Adrenal gland (tissue), 5 donors: ENCODE results near the gene LMAN1.

Source experiments
- POLR2A ChIP-seq, 2 donors: fragments of 450-650 bp; IDR thresholded peaks; one replicate each; pipeline ENCODE4 v1.6.1; 2017; ENCODE audit warnings: antibody characterized with exemption in 2 of 2, mild to moderate bottlenecking in 2 of 2, moderate library complexity in 1 of 2
- TF ChIP-seq, protein P1 (sequence below), 6 experiments: fragments of 450-650 bp in 4 of 6; fragments of 200-600 bp in 2 of 6; sonication (generic) in 1 of 6; IDR thresholded peaks; 1 replicate in 5 of 6; 2 replicates in 1 of 6; pipeline versions ENCODE4 v1.5.1 to v1.8.0; 2016 to 2021; ENCODE audit warnings: antibody characterized with exemption in 6 of 6, mild to moderate bottlenecking in 2 of 6, moderate library complexity in 1 of 6
- donor health status: DM: no; HTN: no; CAD: no.

- TF ChIP-seq, protein P1, sequence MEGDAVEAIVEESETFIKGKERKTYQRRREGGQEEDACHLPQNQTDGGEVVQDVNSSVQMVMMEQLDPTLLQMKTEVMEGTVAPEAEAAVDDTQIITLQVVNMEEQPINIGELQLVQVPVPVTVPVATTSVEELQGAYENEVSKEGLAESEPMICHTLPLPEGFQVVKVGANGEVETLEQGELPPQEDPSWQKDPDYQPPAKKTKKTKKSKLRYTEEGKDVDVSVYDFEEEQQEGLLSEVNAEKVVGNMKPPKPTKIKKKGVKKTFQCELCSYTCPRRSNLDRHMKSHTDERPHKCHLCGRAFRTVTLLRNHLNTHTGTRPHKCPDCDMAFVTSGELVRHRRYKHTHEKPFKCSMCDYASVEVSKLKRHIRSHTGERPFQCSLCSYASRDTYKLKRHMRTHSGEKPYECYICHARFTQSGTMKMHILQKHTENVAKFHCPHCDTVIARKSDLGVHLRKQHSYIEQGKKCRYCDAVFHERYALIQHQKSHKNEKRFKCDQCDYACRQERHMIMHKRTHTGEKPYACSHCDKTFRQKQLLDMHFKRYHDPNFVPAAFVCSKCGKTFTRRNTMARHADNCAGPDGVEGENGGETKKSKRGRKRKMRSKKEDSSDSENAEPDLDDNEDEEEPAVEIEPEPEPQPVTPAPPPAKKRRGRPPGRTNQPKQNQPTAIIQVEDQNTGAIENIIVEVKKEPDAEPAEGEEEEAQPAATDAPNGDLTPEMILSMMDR (IDR thresholded peaks at IDR 0.05): no peak
- TF ChIP-seq POLR2A (IDR thresholded peaks at IDR 0.05): no peak
Observed at GRCh38 chr18:59379772-59380522, 20.9 kb upstream of the LMAN1 start.
